HepG2 (cell line): ENCODE results near the gene ZNF212. TPM values are rescaled to one million over a fixed set of nuclear protein-coding genes. Genes with fewer than 3 reads are reported as not detected.

Source experiments
- ATAC-seq: fragments of 200-7000 bp; cut with Tn5 transposase; 3 replicates; pipeline ENCODE4 v1.9.1; 2020; ENCODE audit warnings: mild to moderate bottlenecking, moderate library complexity
- BruUV-seq: library from RNA; stranded (reverse); fragments of 400-500 nt; replicated peaks from 2 replicates; lab custom pipeline; 2021; lab: Mats Ljungman, UMichigan
- CTCF ChIA-PET: fragments of 300-600 bp; formaldehyde crosslinking; extraction: SDS; loops from one replicate; lab custom pipeline; 2021; ENCODE audit warnings: low total read pairs, inconsistent platforms, low intra/inter-chr PET ratio; lab: Yijun Ruan, JAX
- POLR2A ChIA-PET: fragments of 350-600 bp; sonication (Branson Sonifier 250); formaldehyde crosslinking; loops from one replicate; lab custom pipeline; 2020; ENCODE audit warnings: antibody characterized with exemption, inconsistent platforms; lab: Yijun Ruan, JAX
- DNase-seq: peaks from one replicate; pipeline ENCODE4 v3.0.0-alpha.2; 2015; ENCODE audit warnings: low spot score
- FAIRE-seq: peaks from 3 replicates; lab custom pipeline; 2011; peaks lifted over from hg19 to GRCh38; lab: Jason Lieb, UNC
- H2AFZ ChIP-seq: one replicate; pipeline ENCODE4 v1.6.1; 2011; ENCODE audit warnings: low read length, inconsistent platforms
- H3K27ac ChIP-seq: fragments of 300-600 bp; 3 replicates; pipeline ENCODE4 v1.8.0; 2011; ENCODE audit warnings: mixed run types, mild to moderate bottlenecking, mixed read lengths, low read length, inconsistent platforms; ENCODE audit not compliant: insufficient read depth; ENCODE audit errors: extremely low read length
- H3K27me3 ChIP-seq, 2 experiments: fragments of 200-600 bp in 1 of 2; 2 replicates in 1 of 2; 3 replicates in 1 of 2; pipeline versions ENCODE4 v1.6.0 to v1.8.0; 2011; ENCODE audit warnings: low read length in 2 of 2, mild to moderate bottlenecking in 2 of 2, moderate library complexity in 2 of 2, inconsistent platforms in 1 of 2; ENCODE audit not compliant: insufficient read depth in 2 of 2, control insufficient read depth in 1 of 2
- H3K36me3 ChIP-seq, 2 experiments: fragments of 200-600 bp in 1 of 2; replicated peaks in 1 of 2; 2 replicates in 1 of 2; 3 replicates in 1 of 2; pipeline versions ENCODE4 v1.5.1 to v1.8.0; 2011; ENCODE audit warnings: low read length in 2 of 2, inconsistent platforms in 1 of 2; ENCODE audit not compliant: insufficient read depth in 2 of 2, control insufficient read depth in 1 of 2
- H3K4me1 ChIP-seq: 2 replicates; pipeline ENCODE4 v1.5.1; 2012; ENCODE audit warnings: low read length, inconsistent platforms; ENCODE audit not compliant: insufficient read depth
- H3K4me2 ChIP-seq: 2 replicates; pipeline ENCODE4 v1.6.0; 2011; ENCODE audit warnings: low read depth, low read length, inconsistent platforms
- H3K4me3 ChIP-seq, 3 experiments: fragments of 200-600 bp in 1 of 3; sonication (generic), shearing (Covaris generic) in 1 of 3; replicated peaks in 1 of 3; 2 replicates each; pipeline ENCODE4 v1.5.1; 2011 to 2016; ENCODE audit warnings: low read length in 3 of 3, inconsistent platforms in 2 of 3, low read depth in 2 of 3, mild to moderate bottlenecking in 2 of 3, control low read depth in 1 of 3, mixed read lengths in 1 of 3; ENCODE audit not compliant: insufficient read depth in 1 of 3
- H3K79me2 ChIP-seq: one replicate; pipeline ENCODE4 v1.6.1; 2011; ENCODE audit warnings: low read length, inconsistent platforms; ENCODE audit not compliant: insufficient read depth
- H3K9ac ChIP-seq: 2 replicates; pipeline ENCODE4 v1.6.0; 2011; ENCODE audit warnings: mild to moderate bottlenecking, low read depth, low read length, inconsistent platforms; ENCODE audit not compliant: insufficient read depth
- H3K9me3 ChIP-seq: 2 replicates; pipeline ENCODE4 v1.5.1; 2012; ENCODE audit warnings: mild to moderate bottlenecking, low read length
- H4K20me1 ChIP-seq: 2 replicates; pipeline ENCODE4 v1.6.0; 2011; ENCODE audit warnings: inconsistent platforms, mild to moderate bottlenecking, low read length, moderate library complexity; ENCODE audit not compliant: insufficient read depth
- AHR ChIP-seq: IDR thresholded peaks from 2 replicates; pipeline ENCODE4 v1.6.1; 2018; ENCODE audit warnings: missing genetic modification reagents, missing compliant biosample characterization
- ATF7-NPFF ChIP-seq: sonication (generic); formaldehyde crosslinking; IDR thresholded peaks from 2 replicates; pipeline ENCODE4 v1.8.1; 2023; ENCODE audit warnings: mild to moderate bottlenecking, low read depth, missing genetic modification reagents, moderate library complexity
- ERF ChIP-seq: IDR thresholded peaks from 2 replicates; pipeline ENCODE4 v1.6.1; 2018; ENCODE audit warnings: missing biosample characterization, missing genetic modification reagents
- MAZ ChIP-seq, 2 experiments: sonication (generic) in 1 of 2; formaldehyde crosslinking in 1 of 2; IDR thresholded peaks; 2 replicates each; pipeline versions ENCODE4 v1.5.0 to v1.6.1; 2012 to 2020; ENCODE audit warnings: low read depth in 2 of 2, mild to moderate bottlenecking in 2 of 2, borderline replicate concordance in 1 of 2, improper control_type of control experiment in 1 of 2, low read length in 1 of 2, missing genetic modification reagents in 1 of 2, moderate library complexity in 1 of 2
- MIXL1 ChIP-seq: IDR thresholded peaks from 2 replicates; pipeline ENCODE4 v1.6.1; 2016
- SAFB2 ChIP-seq: sonication (generic); formaldehyde crosslinking; IDR thresholded peaks from 2 replicates; pipeline ENCODE4 v1.5.1; 2020; ENCODE audit warnings: missing genetic modification reagents, low read depth, mild to moderate bottlenecking, borderline replicate concordance
- TBX2 ChIP-seq: sonication (generic); formaldehyde crosslinking; IDR thresholded peaks from 2 replicates; pipeline ENCODE4 v1.5.0; 2020; ENCODE audit warnings: missing genetic modification reagents, mild to moderate bottlenecking, borderline replicate concordance
- THYN1 ChIP-seq: sonication (generic); formaldehyde crosslinking; IDR thresholded peaks from 2 replicates; pipeline ENCODE4 v1.8.1; 2023; ENCODE audit warnings: low read depth, mild to moderate bottlenecking, moderate library complexity, missing genetic modification reagents, borderline replicate concordance
- ZHX2 ChIP-seq, 2 experiments: sonication (generic) in 1 of 2; formaldehyde crosslinking in 1 of 2; IDR thresholded peaks; 2 replicates each; pipeline versions ENCODE4 v1.6.1 to v1.9.0; 2014 to 2022; ENCODE audit warnings: antibody characterized with exemption in 1 of 2, borderline replicate concordance in 1 of 2, inconsistent platforms in 1 of 2, low read depth in 1 of 2, missing genetic modification reagents in 1 of 2
- ZNF275 ChIP-seq: sonication (generic); formaldehyde crosslinking; IDR thresholded peaks from 2 replicates; pipeline ENCODE4 v1.8.0; 2022; ENCODE audit warnings: missing genetic modification reagents, mild to moderate bottlenecking, inconsistent platforms, borderline replicate concordance
- ZNF574 ChIP-seq: sonication (generic); formaldehyde crosslinking; IDR thresholded peaks from 2 replicates; pipeline ENCODE4 v1.4.0; 2020; ENCODE audit warnings: missing genetic modification reagents
- ZNF674 ChIP-seq: sonication (generic); formaldehyde crosslinking; IDR thresholded peaks from 2 replicates; pipeline ENCODE4 v1.5.0; 2020; ENCODE audit warnings: low read depth, mild to moderate bottlenecking, missing genetic modification reagents
- WGBS: methylation state at CpG from one replicate; pipeline ENCODE4 v1.1.6; 2017; ENCODE audit warnings: low lambda C conversion rate; 5-methylcytosine and 5-hydroxymethylcytosine counted together
- in situ Hi-C: cut with HindIII; loops from 2 replicates; pipeline ENCODE4 v1.10.0; 2017; ENCODE audit warnings: low pct_unique_long_range_greater_than_20kb; ENCODE audit not compliant: extremely low pct_ligation_motif_present
- intact Hi-C: fragments of 100-400 bp; cut with micrococcal nuclease; formaldehyde crosslinking; loops from one replicate; pipeline ENCODE4 v1.10.0; 2022; ENCODE audit not compliant: unreplicated experiment
- polyA plus RNA-seq, 8 experiments: library from polyadenylated mRNA; depleted of rRNA in 3 of 8; stranded (reverse) in 7 of 8; unstranded in 1 of 8; fragments of >200 nt; fragmentation: Illumina TruSeq in 4 of 8; extraction: Trizol in 4 of 8; gene quantifications; 2 replicates each; pipeline versions ENCODE4 v1.2.1 to v1.2.3, GENCODE V29; 2011 to 2016; ENCODE audit warnings: low read depth in 4 of 8, missing spikeins in 1 of 8, mixed read lengths in 1 of 8; ENCODE audit not compliant: insufficient read depth in 1 of 8
- total RNA-seq, 5 experiments: library from RNA; depleted of rRNA; stranded (reverse); fragments of >200 nt; fragmentation: Illumina TruSeq; extraction: Trizol; gene quantifications; 2 replicates each; pipeline ENCODE4 v1.2.3, GENCODE V29; 2016; ENCODE audit warnings: low read depth in 1 of 5

ZNF212 gene
- total and polyA plus RNA-seq, 2 of the 13 experiments (the other 11 are each of a cell fraction or from before 2014, with no cell fraction given) = 2.6 to 3.8 TPM

- H3K9ac ChIP-seq = peak overlapping the region; percentile 93
- DNase-seq (peak; percentile 27), FAIRE-seq (peak; percentile 48), ATAC-seq (peak; percentile 40)
- H3K27me3 ChIP-seq = no peaks in the 10 kb centered on the region
- peak overlapping the region; percentile 73 for H3K27ac ChIP-seq
- H4K20me1 ChIP-seq = no peaks in the 10 kb centered on the region
- peak overlapping the region; percentile 79 to 92 (median 90) for H3K4me3 ChIP-seq
- intact Hi-C loops (loop anchor here (5.0 kb wide), 1 partner anchor 41 kb away; the partner anchor contains the start of gene ZNF212), in situ Hi-C loops (no loop called here)
- POLR2A ChIA-PET = no interaction called here
- TSS peak; percentile 40 for BruUV-seq
- H3K4me1 ChIP-seq = peaks cover 23% of the 10 kb centered on the region
- peak overlapping the region; percentile 95 for H3K4me2 ChIP-seq
- H2AFZ ChIP-seq = no peak overlapping the region
- CTCF ChIA-PET = no interaction called here
- peaks cover 21 to 33% of the 10 kb centered on the region in 2 experiments for H3K36me3 ChIP-seq
- H3K9me3 ChIP-seq = no peaks in the 10 kb centered on the region
- 0% methylated on average over 1 of the region's 7 CpGs for WGBS
- peaks cover 35% of the 10 kb centered on the region for H3K79me2 ChIP-seq
- TF ChIP-seq ATF7-NPFF (CRISPR knock-in tag) (0 out of 2 replicates have a peak, but pooled peaks have one; percentile 30), ZNF275 (CRISPR knock-in tag) (no peak), SAFB2 (CRISPR knock-in tag) (0 out of 2 replicates have a peak, but pooled peaks have one; percentile 54), AHR (CRISPR knock-in tag) (no peak), TBX2 (CRISPR knock-in tag) (peak; percentile 58; the same call in 1 of the 2 replicates), MIXL1 (CRISPR knock-in tag) (no peak), ZHX2 (IDR thresholded peaks at IDR 0.05; ENCODE audit: low read depth) (no peak), ZHX2 (CRISPR knock-in tag; IDR thresholded peaks at IDR 0.05; ENCODE audit: borderline replicate concordance) (no peak), ZNF574 (CRISPR knock-in tag) (0 out of 2 replicates have a peak, but pooled peaks have one; percentile 27), ZNF674 (CRISPR knock-in tag) (0 out of 2 replicates have a peak, but pooled peaks have one; percentile 50), ERF (CRISPR knock-in tag) (no peak), THYN1 (CRISPR knock-in tag) (no peak), MAZ (IDR thresholded peaks at IDR 0.05; ENCODE audit: borderline replicate concordance, low read depth, low read length) (no peak), MAZ (CRISPR knock-in tag; IDR thresholded peaks at IDR 0.05; ENCODE audit: low read depth) (0 out of 2 replicates have a peak, but pooled peaks have one; percentile 53)
Observed at GRCh38 chr7:149196705-149197171, 42.7 kb upstream of the ZNF212 start.
